OCI-LY1 (cell line): ENCODE measurements around the gene CYP2C18.

ENCODE experiments used
- H2AFZ ChIP-seq: fragments of 200-600 bp; sonication (generic), shearing (Covaris generic); 2 replicates; pipeline ENCODE4 v1.6.0; 2014; ENCODE audit warnings: antibody characterized with exemption, mild to moderate bottlenecking, low read length
- H3F3A ChIP-seq: fragments of 200-600 bp; sonication (generic), shearing (Covaris generic); 2 replicates; pipeline ENCODE4 v1.6.0; 2014; ENCODE audit warnings: mild to moderate bottlenecking, antibody characterized with exemption, low read length, moderate library complexity; ENCODE audit not compliant: insufficient read depth
- H3K27ac ChIP-seq: fragments of 200-600 bp; sonication (generic); 2 replicates; pipeline ENCODE4 v1.5.1; 2014; ENCODE audit warnings: low read length, mixed run types, mild to moderate bottlenecking, low read depth; ENCODE audit not compliant: poor library complexity, severe bottlenecking
- H3K27me3 ChIP-seq: fragments of 200-600 bp; sonication (generic); 2 replicates; pipeline ENCODE4 v1.6.0; 2014; ENCODE audit warnings: antibody characterized with exemption, mild to moderate bottlenecking, low read length, moderate library complexity; ENCODE audit not compliant: insufficient read depth
- H3K36me3 ChIP-seq: fragments of 200-600 bp; sonication (generic); 2 replicates; pipeline ENCODE4 v1.6.1; 2014; ENCODE audit warnings: mild to moderate bottlenecking, antibody characterized with exemption, low read length, moderate library complexity, mixed read lengths; ENCODE audit not compliant: insufficient read depth
- H3K4me1 ChIP-seq: fragments of 200-600 bp; sonication (generic); 2 replicates; pipeline ENCODE4 v1.5.1; 2014; ENCODE audit warnings: mild to moderate bottlenecking, low read length, moderate library complexity; ENCODE audit not compliant: insufficient read depth, severe bottlenecking
- H3K4me2 ChIP-seq: fragments of 200-600 bp; sonication (generic), shearing (Covaris generic); 2 replicates; pipeline ENCODE4 v1.6.1; 2014; ENCODE audit warnings: low read length
- H3K4me3 ChIP-seq: fragments of 200-600 bp; sonication (generic); 2 replicates; pipeline ENCODE4 v1.5.1; 2014; ENCODE audit warnings: low read length, low read depth, mild to moderate bottlenecking, mixed read lengths; ENCODE audit not compliant: poor library complexity, severe bottlenecking
- H3K79me2 ChIP-seq: fragments of 200-600 bp; shearing (Covaris generic); 2 replicates; pipeline ENCODE4 v1.6.1; 2016; ENCODE audit warnings: mixed run types, low read length, mixed read lengths; ENCODE audit not compliant: insufficient read depth
- H3K9ac ChIP-seq: fragments of 200-600 bp; sonication (generic), shearing (Covaris generic); 2 replicates; pipeline ENCODE4 v1.6.1; 2014; ENCODE audit warnings: mild to moderate bottlenecking, low read length, mixed read lengths
- H3K9me2 ChIP-seq: fragments of 200-600 bp; sonication (generic), shearing (Covaris generic); 2 replicates; pipeline ENCODE4 v1.6.1; 2014; ENCODE audit warnings: low read depth, mild to moderate bottlenecking, low read length, mixed read lengths
- H3K9me3 ChIP-seq: fragments of 200-600 bp; shearing (Covaris generic); 2 replicates; pipeline ENCODE4 v1.6.1; 2014; ENCODE audit warnings: low read length, mixed read lengths
- H4K20me1 ChIP-seq: fragments of 200-600 bp; sonication (generic), shearing (Covaris generic); 2 replicates; pipeline ENCODE4 v1.6.0; 2016; ENCODE audit warnings: mild to moderate bottlenecking, low read length; ENCODE audit not compliant: insufficient read depth
- EZH2 ChIP-seq: fragments of 200-600 bp; sonication (generic), shearing (Covaris generic); IDR thresholded peaks from 2 replicates; pipeline ENCODE4 v1.8.0; 2017; ENCODE audit warnings: borderline replicate concordance, mixed run types, mild to moderate bottlenecking, antibody characterized with exemption, low read length, moderate library complexity, mixed read lengths
- TF ChIP-seq, protein P1 (sequence below): fragments of 200-600 bp; sonication (generic), shearing (Covaris generic); IDR thresholded peaks from 2 replicates; pipeline ENCODE4 v1.5.1; 2017; ENCODE audit warnings: mild to moderate bottlenecking, antibody characterized with exemption, low read length, moderate library complexity, mixed read lengths

CYP2C18 gene

DNA sequence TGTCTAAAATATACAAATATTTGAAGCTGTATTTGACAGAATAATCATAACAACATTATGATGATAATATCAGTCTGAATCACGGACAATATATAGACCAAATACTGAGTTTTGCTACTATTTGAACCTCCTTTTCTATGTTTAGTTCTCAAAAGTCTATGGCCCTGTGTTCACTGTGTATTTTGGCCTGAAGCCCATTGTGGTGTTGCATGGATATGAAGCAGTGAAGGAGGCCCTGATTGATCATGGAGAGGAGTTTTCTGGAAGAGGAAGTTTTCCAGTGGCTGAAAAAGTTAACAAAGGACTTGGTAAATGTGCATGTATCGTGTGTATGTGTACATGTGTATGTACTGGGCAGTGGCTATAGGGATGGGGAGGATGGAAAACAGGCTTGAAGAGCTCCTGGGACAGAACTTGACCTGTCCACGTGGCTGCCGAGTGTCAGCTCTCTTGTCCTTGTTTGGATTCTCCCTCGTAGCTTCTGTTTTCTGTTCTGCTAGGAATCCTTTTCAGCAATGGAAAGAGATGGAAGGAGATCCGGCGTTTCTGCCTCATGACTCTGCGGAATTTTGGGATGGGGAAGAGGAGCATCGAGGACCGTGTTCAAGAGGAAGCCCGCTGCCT lies 4.2 kb downstream of the CYP2C18 start:
- no peaks in the 10 kb centered on the region for H4K20me1 ChIP-seq
- no peak for TF ChIP-seq EZH2
- TF ChIP-seq, protein P1, sequence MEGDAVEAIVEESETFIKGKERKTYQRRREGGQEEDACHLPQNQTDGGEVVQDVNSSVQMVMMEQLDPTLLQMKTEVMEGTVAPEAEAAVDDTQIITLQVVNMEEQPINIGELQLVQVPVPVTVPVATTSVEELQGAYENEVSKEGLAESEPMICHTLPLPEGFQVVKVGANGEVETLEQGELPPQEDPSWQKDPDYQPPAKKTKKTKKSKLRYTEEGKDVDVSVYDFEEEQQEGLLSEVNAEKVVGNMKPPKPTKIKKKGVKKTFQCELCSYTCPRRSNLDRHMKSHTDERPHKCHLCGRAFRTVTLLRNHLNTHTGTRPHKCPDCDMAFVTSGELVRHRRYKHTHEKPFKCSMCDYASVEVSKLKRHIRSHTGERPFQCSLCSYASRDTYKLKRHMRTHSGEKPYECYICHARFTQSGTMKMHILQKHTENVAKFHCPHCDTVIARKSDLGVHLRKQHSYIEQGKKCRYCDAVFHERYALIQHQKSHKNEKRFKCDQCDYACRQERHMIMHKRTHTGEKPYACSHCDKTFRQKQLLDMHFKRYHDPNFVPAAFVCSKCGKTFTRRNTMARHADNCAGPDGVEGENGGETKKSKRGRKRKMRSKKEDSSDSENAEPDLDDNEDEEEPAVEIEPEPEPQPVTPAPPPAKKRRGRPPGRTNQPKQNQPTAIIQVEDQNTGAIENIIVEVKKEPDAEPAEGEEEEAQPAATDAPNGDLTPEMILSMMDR, result no peak

DNA sequence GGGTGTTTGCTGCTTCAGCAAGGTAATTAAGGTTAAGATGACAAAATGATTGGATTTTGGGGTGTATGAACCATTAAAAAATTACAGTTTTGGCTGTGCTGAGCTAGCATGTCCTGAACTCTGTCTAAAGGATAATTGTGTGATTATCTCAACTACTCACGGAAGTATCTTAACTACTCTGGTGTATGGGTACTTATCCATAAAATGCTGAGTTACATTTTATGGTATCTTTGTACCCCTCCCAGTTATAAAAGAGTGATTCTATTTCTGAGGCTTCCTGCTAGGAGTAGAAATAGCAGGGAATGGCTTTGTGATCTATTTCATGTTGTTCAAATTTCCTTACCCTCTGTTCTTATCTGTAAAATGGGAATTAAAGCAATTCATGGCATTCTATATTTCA lies 22.6 kb downstream of the CYP2C18 start:
- H3K4me2 ChIP-seq, result no peak overlapping the region
- no peaks in the 10 kb centered on the region for H3K9me3 ChIP-seq
- no peaks in the 10 kb centered on the region for H3K79me2 ChIP-seq
- no peak overlapping the region for H3K9ac ChIP-seq
- H3K36me3 ChIP-seq, result no peaks in the 10 kb centered on the region
- no peak overlapping the region for H3K27ac ChIP-seq
- H3K4me3 ChIP-seq, result no peak overlapping the region
- H3K4me1 ChIP-seq, result no peaks in the 10 kb centered on the region
- no peak overlapping the region for H2AFZ ChIP-seq
- no peaks in the 10 kb centered on the region for H3K9me2 ChIP-seq
- H3F3A ChIP-seq, result no peaks in the 10 kb centered on the region
- H3K27me3 ChIP-seq, result no peaks in the 10 kb centered on the region
- no peaks in the 10 kb centered on the region for H4K20me1 ChIP-seq
- TF ChIP-seq, protein P1, result no peak
- no peak for TF ChIP-seq EZH2

More for the DNA sequence above, 4.2 kb downstream of the CYP2C18 start:
- Histone ChIP-seq H3K4me3 (no peak overlapping the region), H3K36me3 (no peaks in the 10 kb centered on the region), H2AFZ (no peak overlapping the region), H3K9ac (no peak overlapping the region), H3K27me3 (no peaks in the 10 kb centered on the region), H3K4me2 (no peak overlapping the region), H3K79me2 (no peaks in the 10 kb centered on the region), H3K4me1 (no peaks in the 10 kb centered on the region), H3F3A (no peaks in the 10 kb centered on the region), H3K9me2 (no peaks in the 10 kb centered on the region), H3K9me3 (no peaks in the 10 kb centered on the region), H3K27ac (no peak overlapping the region)

DNA sequence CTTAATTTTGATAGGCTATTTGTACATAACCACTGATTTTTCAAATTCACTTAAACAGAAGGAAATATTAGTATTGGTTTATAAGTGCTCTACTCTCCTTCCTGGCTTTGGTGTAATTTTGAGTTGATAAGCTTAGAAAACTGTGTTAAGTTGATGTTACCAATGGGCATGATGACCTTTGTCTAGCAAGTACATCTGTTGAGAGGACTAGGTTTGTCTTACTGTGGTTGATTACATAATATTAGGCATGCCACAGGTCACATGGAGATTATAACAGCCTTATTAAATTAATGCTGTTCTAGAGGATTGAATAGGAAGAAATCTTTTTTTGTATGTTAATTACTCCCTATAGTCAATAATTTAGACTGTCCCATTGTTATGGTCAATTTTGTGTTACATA lies 27.0 kb downstream of the CYP2C18 start:
- Histone ChIP-seq H3K4me2 (no peak overlapping the region), H3K36me3 (no peaks in the 10 kb centered on the region), H3F3A (no peaks in the 10 kb centered on the region), H3K4me3 (no peak overlapping the region), H3K9me2 (no peaks in the 10 kb centered on the region), H3K27ac (no peak overlapping the region), H3K4me1 (no peaks in the 10 kb centered on the region), H3K9me3 (no peaks in the 10 kb centered on the region), H3K79me2 (no peaks in the 10 kb centered on the region), H3K27me3 (no peaks in the 10 kb centered on the region), H3K9ac (no peak overlapping the region), H2AFZ (no peak overlapping the region), H4K20me1 (no peaks in the 10 kb centered on the region)
- TF ChIP-seq, protein P1, result no peak
- no peak for TF ChIP-seq EZH2
